Right lobe of liver (tissue), 6 donors: ENCODE results near the gene SHISA9. TPM values are rescaled to one million over a fixed set of nuclear protein-coding genes. Genes with fewer than 3 reads are reported as not detected.

Experiments used
- ATAC-seq, 4 donors: fragments of 200-7000 bp; cut with Tn5 transposase; one replicate each; pipeline ENCODE4 v1.9.1; 2020; ENCODE audit warnings: mild to moderate bottlenecking in 4 of 4, moderate library complexity in 4 of 4
- DNase-seq, 3 donors: peaks; one replicate each; pipeline ENCODE4 v3.0.0-alpha.2; 2020
- H3K27ac ChIP-seq, 3 donors: fragments of 200-600 bp; one replicate each; pipeline ENCODE4 v1.8.0; 2022
- H3K27me3 ChIP-seq, 2 donors: fragments of 200-600 bp; one replicate each; pipeline ENCODE4 v1.8.0; 2022
- H3K36me3 ChIP-seq, 4 donors: fragments of 200-600 bp; sonication (generic) in 1 of 4; one replicate each; pipeline versions ENCODE4 v1.5.1 to v1.8.0; 2017 to 2022; ENCODE audit warnings: control low read depth in 1 of 4
- H3K4me1 ChIP-seq, 4 donors: fragments of 200-600 bp; sonication (generic) in 1 of 4; one replicate each; pipeline versions ENCODE4 v1.5.1 to v1.8.0; 2017 to 2022; ENCODE audit warnings: control low read depth in 1 of 4
- H3K4me3 ChIP-seq, 3 donors: fragments of 200-600 bp; one replicate each; pipeline ENCODE4 v1.8.0; 2022
- H3K9me3 ChIP-seq, 4 donors: fragments of 200-600 bp; sonication (generic) in 1 of 4; one replicate each; pipeline versions ENCODE4 v1.5.1 to v1.8.0; 2017 to 2022; ENCODE audit warnings: control low read depth in 1 of 4
- CTCF ChIP-seq, 4 donors: fragments of 200-600 bp in 3 of 4; fragments of 450-650 bp in 1 of 4; IDR thresholded peaks; one replicate each; pipeline versions ENCODE4 v1.5.1 to v1.8.0; 2016 to 2022; ENCODE audit warnings: antibody characterized with exemption in 4 of 4, mild to moderate bottlenecking in 2 of 4
- POLR2A ChIP-seq: fragments of 450-650 bp; IDR thresholded peaks from one replicate; pipeline ENCODE4 v1.6.1; 2017; ENCODE audit warnings: antibody characterized with exemption, mild to moderate bottlenecking
- WGBS: methylation state at CpG from one replicate; pipeline ENCODE4 v1.1.6; 2018; ENCODE audit warnings: low coverage, low lambda C conversion rate; ENCODE audit not compliant: insufficient coverage; ENCODE audit errors: missing lambda C conversion rate; 5-methylcytosine and 5-hydroxymethylcytosine counted together
- intact Hi-C, 2 donors: fragments of 100-400 bp; cut with DNase I; formaldehyde crosslinking; loops; one replicate each; pipeline versions ENCODE4 v1.11.2 to v1.14.1; 2022
- total RNA-seq, 6 experiments: library from RNA; depleted of rRNA in 2 of 6; stranded (reverse); fragments of >200 nt in 2 of 6; fragmentation: NEBNext Ultra II Directional in 3 of 6; extraction: Animal tissue kit (Norgen Biotek cat#: 25700) in 3 of 6; gene quantifications; one replicate each; pipeline versions ENCODE4 v1.1.0 to v1.2.4, GENCODE V29; 2016 to 2023
- donor health status: DM: no; HTN: yes; CAD: no.
- donor health status: DM: no; HTN: no; CAD: no.
- donor health status: DM: no; HTN: no; CAD: no.
- donor health status: DM: no; HTN: yes; CAD: no.
- donor health status: DM: no; HTN: yes; CAD: no.

SHISA9 gene
- total RNA-seq, 6 experiments from 2014 or later, result 0.02 to 0.06 TPM; not detected in 4

DNA sequence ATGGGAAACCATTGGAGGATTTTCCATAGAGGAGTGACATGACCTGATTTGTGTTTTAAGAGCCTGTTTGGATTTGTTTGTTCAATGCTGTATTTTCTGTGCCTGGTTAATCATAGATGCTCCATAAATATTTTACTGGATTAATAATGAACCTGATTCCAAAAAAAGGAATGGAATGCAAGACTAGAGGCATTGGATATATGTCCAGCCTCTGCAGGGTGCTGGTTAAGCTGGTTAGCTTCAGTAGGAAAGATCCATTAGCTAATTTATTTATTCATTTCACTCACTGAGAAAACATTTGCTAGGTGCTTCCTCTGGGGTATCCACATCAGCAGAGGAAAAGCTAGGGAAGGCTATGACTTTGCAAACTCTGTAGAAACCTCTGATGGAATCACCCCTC, 57.7 kb downstream of the SHISA9 start:
- Histone ChIP-seq H3K27ac (no peak overlapping the region), H3K36me3 (no peaks in the 10 kb centered on the region), H3K9me3 (no peaks in the 10 kb centered on the region), H3K4me1 (no peaks in the 10 kb centered on the region), H3K27me3 (no peaks in the 10 kb centered on the region), H3K4me3 (no peak overlapping the region)
- TF ChIP-seq CTCF (IDR thresholded peaks at IDR 0.05), result no peak
- TF ChIP-seq POLR2A, result no peak
- DNase-seq (no peak), ATAC-seq (no peak)
- intact Hi-C loops, result no loop called here

DNA sequence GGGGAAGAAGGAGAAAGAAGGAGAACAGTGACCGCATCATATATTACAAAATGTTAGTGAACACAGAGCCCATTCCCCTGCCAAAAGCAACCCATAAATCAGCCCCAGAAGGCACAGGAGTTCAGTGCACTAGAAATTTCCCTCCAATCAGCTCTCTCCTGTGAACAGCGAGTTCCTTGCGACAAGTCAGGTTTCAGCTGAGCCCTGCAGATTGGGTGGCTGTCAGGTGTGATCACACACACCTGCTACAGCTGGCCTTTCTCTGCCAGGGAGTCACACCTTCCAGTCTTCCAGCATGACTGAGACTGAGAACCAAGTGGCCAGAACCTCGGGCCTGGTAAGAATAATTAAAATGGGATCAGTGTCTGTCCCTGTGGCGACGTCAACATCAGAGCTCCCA, 60.2 kb downstream of the SHISA9 start:
- H3K4me3 ChIP-seq, result no peak overlapping the region
- ATAC-seq (no peak), DNase-seq (no peak)
- no peaks in the 10 kb centered on the region for H3K9me3 ChIP-seq
- 86% methylated on average over 1 of the region's 6 CpGs for WGBS
- no peak overlapping the region for H3K27ac ChIP-seq
- intact Hi-C loops, result no loop called here
- no peaks in the 10 kb centered on the region for H3K27me3 ChIP-seq
- H3K4me1 ChIP-seq, result no peaks in the 10 kb centered on the region
- no peaks in the 10 kb centered on the region for H3K36me3 ChIP-seq
- TF ChIP-seq POLR2A (no peak), CTCF (IDR thresholded peaks at IDR 0.05) (no peak)

GRCh38 chr16:12964461-12964860, 63.1 kb downstream of the SHISA9 start:
- WGBS, result 18% methylated on average over 2 of the region's 2 CpGs
- intact Hi-C loops, result no loop called here
- Histone ChIP-seq H3K27ac (no peak overlapping the region), H3K4me3 (no peak overlapping the region), H3K27me3 (no peaks in the 10 kb centered on the region), H3K4me1 (no peaks in the 10 kb centered on the region), H3K36me3 (no peaks in the 10 kb centered on the region), H3K9me3 (no peaks in the 10 kb centered on the region)
- no peak for ATAC-seq
- no peak for DNase-seq
- TF ChIP-seq CTCF (IDR thresholded peaks at IDR 0.05), result no peak
- TF ChIP-seq POLR2A, result no peak

- intact Hi-C loops, result no loop called here
- DNase-seq, result no peak
- Histone ChIP-seq H3K27me3 (no peaks in the 10 kb centered on the region), H3K4me3 (no peak overlapping the region), H3K9me3 (no peaks in the 10 kb centered on the region), H3K36me3 (no peaks in the 10 kb centered on the region), H3K27ac (no peak overlapping the region), H3K4me1 (no peaks in the 10 kb centered on the region)
- ATAC-seq, result no peak
- WGBS, result 46% methylated on average over 7 of the region's 7 CpGs
- TF ChIP-seq POLR2A (no peak), CTCF (IDR thresholded peaks at IDR 0.05) (no peak)
These were observed 63.9 kb downstream of the SHISA9 start for GRCh38 chr16:12965274-12965804.

DNA sequence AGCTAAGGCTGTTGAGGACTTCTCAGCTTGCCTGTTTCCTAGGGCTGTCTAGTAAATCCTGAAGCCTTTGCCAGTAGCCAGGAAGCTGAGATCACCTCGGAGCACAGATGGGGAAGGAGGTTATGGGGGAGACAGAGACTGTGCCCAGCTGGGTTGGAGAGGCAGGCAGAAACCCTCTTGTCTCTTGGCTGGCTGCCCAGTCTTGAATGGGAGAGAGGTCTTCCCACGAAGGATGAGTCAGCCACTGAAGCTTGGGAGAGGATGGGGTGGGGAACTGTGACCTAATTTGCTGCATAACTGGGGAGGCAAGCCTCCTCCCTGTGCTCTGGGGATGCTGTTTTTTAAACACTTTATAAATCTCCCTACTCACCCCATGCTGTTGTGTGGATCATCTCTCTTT, 69.8 kb downstream of the SHISA9 start:
- H3K9me3 ChIP-seq, result no peaks in the 10 kb centered on the region
- H3K4me1 ChIP-seq, result no peaks in the 10 kb centered on the region
- intact Hi-C loops, result loop anchor here in 1 of 2 donors (10.0 kb wide), 1 partner anchor 64 kb away; no protein-coding TSS in a partner anchor
- TF ChIP-seq CTCF (IDR thresholded peaks at IDR 0.05), result no peak
- TF ChIP-seq POLR2A, result no peak
- WGBS, result 20% methylated on average over 2 of the region's 2 CpGs
- ATAC-seq, result no peak
- no peak overlapping the region for H3K27ac ChIP-seq
- H3K27me3 ChIP-seq, result no peaks in the 10 kb centered on the region
- DNase-seq, result no peak
- no peaks in the 10 kb centered on the region for H3K36me3 ChIP-seq
- no peak overlapping the region for H3K4me3 ChIP-seq
